NCI-H128 (cell line): ENCODE measurements around the gene CNPY2.
"Not testable (repeated sequence)": the region's sequence is repeated elsewhere in the genome, so short reads cannot be mapped to it uniquely, and the experiment has no call there.

Experiments
- DNase-seq: peaks from one replicate; lab custom pipeline; 2025; ENCODE audit not compliant: unreplicated experiment; lab: John Stamatoyannopoulos, UW

CNPY2 gene

GRCh38 chr12:56333679-56334489 is 18.1 kb upstream of the CNPY2 start, which contains the start of gene PAN2:
TSS of gene PAN2 (minus strand) at chr12:56334000. CDS start at chr12:56333094, 906 bp downstream.
- peak; percentile 94 for DNase-seq

DNA sequence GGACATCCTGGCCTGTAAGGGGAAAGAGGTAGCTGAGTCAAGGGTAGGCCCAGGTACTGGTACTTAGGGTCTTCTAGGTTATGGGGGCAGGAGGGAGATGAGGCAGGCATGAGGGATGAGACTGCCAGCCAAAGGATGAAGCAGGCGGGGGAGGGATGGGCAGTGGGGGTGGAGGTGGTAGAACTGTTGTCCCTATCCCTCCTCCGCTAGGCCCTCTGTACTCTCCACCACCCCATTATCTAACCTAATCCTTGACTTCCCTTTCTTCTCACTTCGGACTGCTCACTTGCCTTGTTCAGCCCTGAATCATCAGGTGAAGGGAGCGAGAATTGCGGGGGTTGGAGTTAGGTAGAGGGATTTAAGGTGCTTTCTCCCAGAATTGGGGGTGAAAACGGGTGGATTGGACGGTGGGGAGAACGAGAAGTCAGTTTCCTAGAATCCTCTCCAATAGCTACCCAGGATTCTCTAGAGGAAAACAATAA is 17.4 kb upstream of the CNPY2 start:
- DNase-seq, result no peak

DNA sequence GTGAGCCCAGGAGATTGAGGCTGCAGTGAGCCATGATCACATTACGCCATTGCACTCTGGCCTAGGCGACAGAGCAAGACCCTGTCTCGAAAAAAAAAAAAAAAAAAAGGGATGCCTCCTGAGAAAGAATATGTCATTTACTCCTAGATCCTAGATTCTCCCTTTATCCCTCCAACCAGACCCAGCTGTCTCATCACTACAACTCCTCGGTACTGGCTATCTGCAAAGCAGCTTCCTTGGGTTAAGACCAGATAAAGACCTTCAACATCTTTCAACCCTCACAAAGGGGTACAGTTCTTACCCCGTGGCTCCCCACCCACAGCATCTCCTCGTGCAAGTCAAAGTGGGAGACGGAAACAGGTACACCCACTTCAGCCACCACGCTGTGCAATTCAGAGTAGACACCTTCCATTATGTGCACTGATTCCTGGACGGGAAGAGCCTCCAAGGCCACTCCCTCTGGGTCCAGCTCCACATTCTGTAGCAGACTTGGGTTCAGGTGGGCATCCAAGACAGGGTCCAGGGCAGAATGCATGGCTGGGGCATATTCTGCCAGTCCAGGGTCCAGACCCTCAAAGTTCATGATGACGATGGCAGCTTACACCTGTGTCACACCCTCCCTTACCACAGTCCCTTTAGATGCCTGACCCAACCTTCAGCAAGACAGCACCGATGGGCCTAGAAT is 16.9 kb upstream of the CNPY2 start:
- no peak for DNase-seq

DNA sequence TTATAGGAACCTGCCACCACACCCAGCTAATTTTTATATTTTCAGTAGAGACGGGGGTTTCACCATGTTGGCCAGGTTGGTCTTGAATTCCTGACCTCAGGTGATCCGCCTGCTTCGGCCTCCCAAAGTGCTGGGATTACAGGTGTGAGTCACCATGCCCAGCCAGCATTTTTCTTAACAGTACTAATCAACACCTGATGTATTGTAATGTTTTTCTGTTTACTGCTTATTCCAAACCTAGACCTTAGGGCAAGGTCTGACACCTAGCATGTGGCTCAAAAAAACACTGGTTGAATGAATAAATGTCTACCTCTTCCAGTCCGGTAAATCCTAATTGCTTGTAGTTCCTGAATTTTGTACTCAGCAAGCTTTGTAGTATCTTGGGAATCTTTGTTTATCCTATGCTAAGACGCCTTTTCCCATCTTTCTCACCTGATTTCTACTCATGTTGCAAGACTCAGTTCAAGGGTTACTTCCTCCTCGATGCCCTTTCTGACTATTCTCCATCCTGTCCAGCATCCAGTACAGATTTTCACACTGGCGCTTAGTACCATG is 15.2 kb upstream of the CNPY2 start:
- no peak for DNase-seq

DNA sequence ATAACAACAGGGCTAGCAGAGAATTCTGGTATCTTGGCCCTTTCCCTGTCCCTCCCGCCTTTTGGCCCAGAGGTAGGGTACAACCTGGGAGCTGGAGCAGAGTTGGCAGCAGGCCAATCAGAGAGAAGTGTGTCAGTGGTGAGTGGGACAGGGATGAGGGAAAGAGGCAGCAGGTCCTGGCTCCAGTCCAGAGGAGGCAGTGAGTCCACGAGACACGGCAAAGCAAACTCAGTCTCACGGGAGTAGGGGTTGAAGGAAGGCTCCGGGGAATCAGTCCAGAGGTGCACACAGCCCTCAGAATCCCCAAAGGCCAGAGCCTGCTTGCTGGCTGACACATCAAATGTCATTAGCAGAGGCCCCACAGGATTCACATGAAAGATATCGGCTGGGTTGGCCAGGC is 10.7 kb upstream of the CNPY2 start:
- no peak for DNase-seq

GRCh38 chr12:56326126-56326525 is 10.3 kb upstream of the CNPY2 start:
- DNase-seq, result no peak

GRCh38 chr12:56324206-56324605 is 8.4 kb upstream of the CNPY2 start:
- DNase-seq, result no peak

DNA sequence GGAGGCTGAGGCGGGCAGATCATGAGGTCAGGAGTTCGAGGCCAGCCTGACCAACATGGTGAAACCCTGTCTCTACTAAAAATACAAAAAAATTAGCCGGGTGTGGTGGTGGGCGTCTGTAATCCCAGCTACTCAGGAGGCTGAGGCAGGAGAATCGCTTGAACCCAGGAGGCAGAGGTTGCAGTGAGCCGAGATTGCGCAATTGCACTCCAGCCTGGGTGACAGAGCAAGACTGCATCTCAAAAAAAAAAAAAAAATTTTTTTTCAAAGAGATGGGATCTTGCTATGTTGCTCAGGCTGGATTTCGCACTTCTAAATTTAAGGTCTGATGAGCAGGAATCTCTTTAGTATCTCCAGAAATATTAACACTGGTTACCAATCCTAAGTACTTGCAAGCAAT is 5.8 kb upstream of the CNPY2 start:
- not testable (repeated sequence) for DNase-seq

DNA sequence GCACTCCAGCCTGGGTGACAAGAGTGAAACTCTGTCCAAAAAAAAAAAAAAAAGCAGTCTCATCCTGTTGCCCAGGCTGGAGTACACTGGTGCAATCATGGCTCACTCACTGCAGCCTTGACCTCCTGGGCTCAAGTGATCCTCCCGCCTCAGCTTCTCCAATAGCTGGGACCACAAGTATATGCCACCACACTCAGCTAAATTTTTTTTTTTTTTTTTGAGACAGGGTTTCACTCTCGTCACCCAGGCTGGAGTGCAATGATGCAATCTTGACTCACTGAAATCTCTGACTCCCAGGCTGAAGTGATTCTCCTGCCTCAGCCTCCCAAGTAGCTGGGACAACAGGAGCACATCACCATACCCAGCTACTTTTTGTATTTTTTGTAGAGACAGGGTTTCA is 5.2 kb upstream of the CNPY2 start:
- no peak for DNase-seq

DNA sequence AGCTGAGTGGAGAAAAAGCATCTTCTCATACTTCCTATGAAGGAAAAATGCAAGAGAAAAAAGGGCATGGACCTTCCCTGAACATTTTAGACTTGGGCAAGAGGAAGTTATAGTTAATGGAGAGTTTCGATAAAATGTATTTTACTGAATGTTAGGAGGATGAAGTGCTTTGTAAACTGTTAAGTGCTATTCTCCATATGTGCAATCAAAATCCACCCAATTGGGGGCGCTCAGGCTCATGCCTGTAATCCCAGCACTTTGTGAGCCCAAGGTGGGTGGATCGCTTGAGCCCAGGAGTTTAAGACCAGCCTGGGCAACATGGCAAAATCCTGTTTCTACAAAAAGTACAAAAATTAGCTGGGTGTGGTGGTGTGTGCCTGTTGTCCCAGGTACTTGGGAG is 1.9 kb upstream of the CNPY2 start:
- DNase-seq, result no peak

DNA sequence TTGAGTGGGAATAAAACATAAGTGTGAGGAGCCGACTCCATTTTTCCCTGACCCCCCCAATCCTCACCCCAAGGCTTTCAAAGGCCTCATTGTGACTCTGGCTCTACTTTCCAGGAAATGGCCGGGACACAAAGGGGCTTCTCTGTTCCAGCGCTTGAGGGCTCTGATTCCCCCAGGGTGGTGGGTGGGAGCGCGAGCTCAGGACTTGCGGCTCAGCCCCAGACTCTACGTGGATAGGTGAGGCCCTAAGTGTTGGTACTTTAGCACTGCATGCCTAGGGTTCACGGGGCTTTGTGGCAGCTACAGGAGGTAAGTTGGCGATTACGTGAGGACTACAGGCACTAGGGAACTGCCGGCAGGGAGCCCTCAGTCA is 553 bp downstream of the CNPY2 start:
- no peak for DNase-seq

- DNase-seq, result no peak
Measured at GRCh38 chr12:56311003-56311402, 4.8 kb downstream of the CNPY2 start.

GRCh38 chr12:56308714-56309113 is 7.1 kb downstream of the CNPY2 start:
- DNase-seq, result no peak

- DNase-seq, result no peak
Measured at GRCh38 chr12:56307221-56307965, 8.4 kb downstream of the CNPY2 start.

DNA sequence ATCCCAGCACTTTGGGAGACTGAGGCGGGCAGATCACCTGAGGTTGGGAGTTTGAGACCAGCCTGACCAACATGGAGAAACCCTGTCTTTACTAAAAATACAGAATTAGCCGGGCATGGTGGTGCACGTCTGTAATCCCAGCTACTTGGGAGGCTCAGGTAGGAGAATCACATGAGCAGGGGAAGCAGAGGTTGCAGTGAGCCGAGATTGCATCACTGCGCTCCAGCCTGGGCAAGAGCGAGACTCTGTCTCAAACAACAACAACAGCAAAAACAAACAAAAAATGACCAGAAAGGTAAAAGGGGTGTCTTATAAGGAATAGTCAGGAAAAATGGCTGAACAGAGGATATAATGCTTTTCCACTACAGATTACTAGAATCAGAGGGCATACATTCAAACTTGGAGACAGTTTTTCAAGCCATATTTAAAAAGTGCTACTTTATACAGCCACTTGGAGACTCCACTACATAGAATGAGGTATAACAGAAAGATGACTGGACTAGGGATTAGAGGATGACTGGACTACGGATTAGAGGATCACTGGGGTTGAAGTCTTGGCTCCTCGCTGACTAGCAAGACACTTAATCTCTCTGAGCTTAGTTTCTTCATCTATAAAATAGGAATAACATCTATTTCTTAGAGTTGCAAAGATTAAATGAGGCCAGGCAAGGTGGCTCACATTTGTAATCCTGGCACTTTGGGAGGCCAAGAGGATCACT is 10.8 kb downstream of the CNPY2 start:
- DNase-seq, result no peak

GRCh38 chr12:56304276-56304675 is 11.5 kb downstream of the CNPY2 start:
- DNase-seq, result no peak

GRCh38 chr12:56300644-56301464 is 14.9 kb downstream of the CNPY2 start:
- DNase-seq, result no peak

GRCh38 chr12:56299853-56300643 is 15.7 kb downstream of the CNPY2 start, which contains the start of gene CS:
TSS of gene CS (minus strand) at chr12:56300330. CDS start at chr12:56300201, 129 bp downstream.
- DNase-seq, result peak; percentile 98

DNA sequence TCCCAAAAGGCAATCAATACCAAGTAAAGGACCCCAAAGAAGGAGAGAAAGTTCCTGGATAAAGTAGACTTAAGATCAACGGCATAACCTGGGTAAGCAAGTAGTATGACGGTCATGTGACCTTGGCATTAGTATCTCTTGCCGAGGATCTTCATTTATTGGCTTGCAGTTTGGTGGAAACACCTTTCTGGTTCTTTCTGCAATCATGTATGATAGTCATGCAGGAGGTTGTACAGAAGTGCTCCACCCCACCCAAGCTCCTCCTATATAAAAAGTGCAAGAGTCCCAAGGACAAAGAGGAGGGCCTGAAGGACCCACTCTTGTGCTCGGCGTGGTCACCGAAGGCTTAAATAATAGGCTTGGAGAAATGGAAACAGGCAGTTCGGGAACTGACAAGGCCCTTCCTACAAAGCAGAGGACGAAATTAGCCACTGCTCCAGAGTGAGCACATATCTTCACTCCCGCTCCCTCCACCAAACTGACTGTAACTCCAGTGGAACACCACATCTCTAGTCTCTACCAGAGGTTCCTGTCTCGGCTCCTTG is 16.4 kb downstream of the CNPY2 start:
- DNase-seq, result no peak
